LHCN-M2 (cell line): ENCODE data around the gene SLC35F3. TPM values are rescaled to one million over a fixed set of nuclear protein-coding genes. Genes with fewer than 3 reads are reported as not detected.
"Not testable (repeated sequence)": the region's sequence is repeated elsewhere in the genome, so short reads cannot be mapped to it uniquely, and the experiment has no call there.

Source experiments
- DNase-seq: peaks from one replicate; pipeline ENCODE4 v3.0.0-alpha.2; 2012; ENCODE audit warnings: low read depth
- total RNA-seq: library from RNA; depleted of rRNA; stranded (reverse); fragments of >200 nt; gene quantifications from 2 replicates; pipeline ENCODE4 v1.2.3, GENCODE V29; 2014

Gene SLC35F3
- total RNA-seq, 1 experiment from 2014 or later: not detected

- no peak for DNase-seq
Measured at GRCh38 chr1:234281826-234282489, 377.5 kb downstream of the SLC35F3 start.

- no peak for DNase-seq
Measured at GRCh38 chr1:234286206-234286605, 381.7 kb downstream of the SLC35F3 start.

- no peak for DNase-seq
Measured at GRCh38 chr1:234288946-234289345, 384.5 kb downstream of the SLC35F3 start.

- no peak for DNase-seq
Measured at GRCh38 chr1:234289538-234290305, 385.2 kb downstream of the SLC35F3 start.

GRCh38 chr1:234292011-234292410, 387.5 kb downstream of the SLC35F3 start:
- no peak for DNase-seq

GRCh38 chr1:234292548-234292947, 388.1 kb downstream of the SLC35F3 start:
- DNase-seq: no peak

- DNase-seq: no peak
Measured at GRCh38 chr1:234294109-234294817, 389.8 kb downstream of the SLC35F3 start.

GRCh38 chr1:234295068-234295467, 390.6 kb downstream of the SLC35F3 start:
- DNase-seq: no peak

GRCh38 chr1:234295626-234296025, 391.1 kb downstream of the SLC35F3 start:
- no peak for DNase-seq

- no peak for DNase-seq
Measured at GRCh38 chr1:234296496-234296895, 392.0 kb downstream of the SLC35F3 start.

- no peak for DNase-seq
Measured at GRCh38 chr1:234297668-234298067, 393.2 kb downstream of the SLC35F3 start.

- DNase-seq: no peak
Measured at GRCh38 chr1:234300096-234300495, 395.6 kb downstream of the SLC35F3 start.

GRCh38 chr1:234301663-234302062, 397.2 kb downstream of the SLC35F3 start:
- DNase-seq: not testable (repeated sequence)

- DNase-seq: no peak
Measured at GRCh38 chr1:234302354-234302962, 398.0 kb downstream of the SLC35F3 start.

GRCh38 chr1:234303231-234303630, 398.8 kb downstream of the SLC35F3 start:
- DNase-seq: no peak

- DNase-seq: no peak
Measured at GRCh38 chr1:234307726-234308125, 403.2 kb downstream of the SLC35F3 start.

- no peak for DNase-seq
Measured at GRCh38 chr1:234309243-234309597, 404.7 kb downstream of the SLC35F3 start.

- peak; percentile 34 for DNase-seq
Measured at GRCh38 chr1:234309598-234310459, 405.4 kb downstream of the SLC35F3 start.

- DNase-seq: no peak
Measured at GRCh38 chr1:234310460-234310817, 406.0 kb downstream of the SLC35F3 start.

GRCh38 chr1:234311414-234311813, 406.9 kb downstream of the SLC35F3 start:
- no peak for DNase-seq

GRCh38 chr1:234313171-234313570, 408.7 kb downstream of the SLC35F3 start:
- no peak for DNase-seq
